ENCODE results near the gene NXPH4. TPM values are rescaled to one million over a fixed set of nuclear protein-coding genes. Genes with fewer than 3 reads are reported as not detected.
A peak's percentile ranks its signal among the peaks of the same experiment; 100 is the strongest.

NXPH4 gene
- total RNA-seq, 1 donor from 2014 or later, result not detected

DNA sequence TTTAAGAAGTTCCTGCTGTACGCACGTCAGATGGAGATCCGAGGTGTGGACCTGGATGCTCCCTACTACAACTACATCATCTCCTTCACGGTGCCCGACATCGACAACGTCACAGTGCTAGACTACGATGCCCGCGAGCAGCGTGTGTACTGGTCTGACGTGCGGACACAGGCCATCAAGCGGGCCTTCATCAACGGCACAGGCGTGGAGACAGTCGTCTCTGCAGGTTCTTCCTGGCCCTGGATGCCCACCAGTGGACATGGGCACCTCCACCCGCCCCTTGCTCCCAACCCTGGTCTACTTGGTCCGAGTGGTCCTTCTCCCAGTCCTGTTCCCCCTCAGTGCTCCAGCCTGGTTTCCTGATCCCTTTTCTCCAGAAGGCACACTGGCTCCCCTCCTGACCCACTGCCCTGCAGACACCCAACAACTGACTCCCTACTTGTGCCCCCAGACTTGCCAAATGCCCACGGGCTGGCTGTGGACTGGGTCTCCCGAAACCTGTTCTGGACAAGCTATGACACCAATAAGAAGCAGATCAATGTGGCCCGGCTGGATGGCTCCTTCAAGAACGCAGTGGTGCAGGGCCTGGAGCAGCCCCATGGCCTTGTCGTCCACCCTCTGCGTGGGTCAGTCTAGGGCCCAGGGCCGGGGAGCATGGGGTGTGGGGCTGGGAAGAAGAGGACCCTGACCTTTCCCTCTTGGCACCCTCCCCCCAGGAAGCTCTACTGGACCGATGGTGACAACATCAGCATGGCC lies 37.1 kb upstream of the NXPH4 start:
- Histone ChIP-seq H3K4me3 (no peak overlapping the region), H3K27me3 (ENCODE audit: low read depth) (no peaks in the 10 kb centered on the region), H3K9me3 (no peaks in the 10 kb centered on the region), H3K36me3 (peaks cover 90% of the 10 kb centered on the region), H3K27ac (no peak overlapping the region), H3K4me1 (no peaks in the 10 kb centered on the region)
- ATAC-seq (no peak), DNase-seq (no peak)
- intact Hi-C loops (cut with DNase I), result loop anchor here (10.0 kb wide), 1 partner anchor 55 kb away; the partner anchor contains the start of gene LRP1
- TF ChIP-seq, protein P1, sequence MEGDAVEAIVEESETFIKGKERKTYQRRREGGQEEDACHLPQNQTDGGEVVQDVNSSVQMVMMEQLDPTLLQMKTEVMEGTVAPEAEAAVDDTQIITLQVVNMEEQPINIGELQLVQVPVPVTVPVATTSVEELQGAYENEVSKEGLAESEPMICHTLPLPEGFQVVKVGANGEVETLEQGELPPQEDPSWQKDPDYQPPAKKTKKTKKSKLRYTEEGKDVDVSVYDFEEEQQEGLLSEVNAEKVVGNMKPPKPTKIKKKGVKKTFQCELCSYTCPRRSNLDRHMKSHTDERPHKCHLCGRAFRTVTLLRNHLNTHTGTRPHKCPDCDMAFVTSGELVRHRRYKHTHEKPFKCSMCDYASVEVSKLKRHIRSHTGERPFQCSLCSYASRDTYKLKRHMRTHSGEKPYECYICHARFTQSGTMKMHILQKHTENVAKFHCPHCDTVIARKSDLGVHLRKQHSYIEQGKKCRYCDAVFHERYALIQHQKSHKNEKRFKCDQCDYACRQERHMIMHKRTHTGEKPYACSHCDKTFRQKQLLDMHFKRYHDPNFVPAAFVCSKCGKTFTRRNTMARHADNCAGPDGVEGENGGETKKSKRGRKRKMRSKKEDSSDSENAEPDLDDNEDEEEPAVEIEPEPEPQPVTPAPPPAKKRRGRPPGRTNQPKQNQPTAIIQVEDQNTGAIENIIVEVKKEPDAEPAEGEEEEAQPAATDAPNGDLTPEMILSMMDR (IDR thresholded peaks at IDR 0.05), result no peak

DNA sequence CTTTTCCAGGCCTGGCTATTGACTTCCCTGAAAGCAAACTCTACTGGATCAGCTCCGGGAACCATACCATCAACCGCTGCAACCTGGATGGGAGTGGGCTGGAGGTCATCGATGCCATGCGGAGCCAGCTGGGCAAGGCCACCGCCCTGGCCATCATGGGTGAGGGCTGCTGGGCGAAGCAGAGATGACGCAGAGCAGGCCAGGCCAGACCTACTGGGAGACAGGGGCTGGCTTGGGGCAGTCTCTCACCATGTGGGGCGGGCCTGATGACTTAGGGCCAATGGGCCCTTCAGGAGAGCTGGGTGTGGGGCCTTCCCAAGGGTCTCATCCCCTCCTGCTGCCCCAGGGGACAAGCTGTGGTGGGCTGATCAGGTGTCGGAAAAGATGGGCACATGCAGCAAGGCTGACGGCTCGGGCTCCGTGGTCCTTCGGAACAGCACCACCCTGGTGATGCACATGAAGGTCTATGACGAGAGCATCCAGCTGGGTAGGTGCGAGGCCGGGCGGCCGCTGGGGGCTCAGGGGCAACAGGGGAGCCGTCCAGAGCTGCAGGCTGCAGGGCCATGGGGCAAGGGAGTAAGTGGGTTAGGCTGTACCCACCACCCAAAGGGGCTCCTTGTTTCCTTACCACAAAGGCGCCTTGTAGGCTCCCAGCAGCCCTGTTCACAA lies 36.1 kb upstream of the NXPH4 start:
- no peak overlapping the region for H3K27ac ChIP-seq
- TF ChIP-seq, protein P1 (IDR thresholded peaks at IDR 0.05), result no peak
- H3K4me3 ChIP-seq, result no peak overlapping the region
- intact Hi-C loops (cut with DNase I), result no loop called here
- no peak for DNase-seq
- H3K27me3 ChIP-seq (ENCODE audit: low read depth), result no peaks in the 10 kb centered on the region
- no peak for ATAC-seq
- H3K9me3 ChIP-seq, result no peaks in the 10 kb centered on the region
- peaks cover 98% of the 10 kb centered on the region for H3K36me3 ChIP-seq
- H3K4me1 ChIP-seq, result no peaks in the 10 kb centered on the region

DNA sequence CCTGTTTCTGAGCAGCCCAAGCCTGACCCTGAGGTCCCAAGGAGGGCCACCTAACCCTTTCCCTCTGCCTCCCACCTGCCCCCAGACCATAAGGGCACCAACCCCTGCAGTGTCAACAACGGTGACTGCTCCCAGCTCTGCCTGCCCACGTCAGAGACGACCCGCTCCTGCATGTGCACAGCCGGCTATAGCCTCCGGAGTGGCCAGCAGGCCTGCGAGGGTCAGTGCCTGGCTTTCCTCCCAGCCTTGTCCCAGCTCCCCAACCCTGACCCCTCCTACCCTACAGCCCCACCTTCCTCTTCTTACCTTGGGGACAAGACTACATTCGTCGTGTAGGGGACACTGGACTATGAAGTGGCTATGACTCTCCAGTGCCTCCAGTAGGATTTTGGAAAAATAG lies 35.5 kb upstream of the NXPH4 start:
- H3K27ac ChIP-seq, result no peak overlapping the region
- TF ChIP-seq, protein P1 (IDR thresholded peaks at IDR 0.05), result no peak
- intact Hi-C loops (cut with DNase I), result no loop called here
- no peaks in the 10 kb centered on the region for H3K27me3 ChIP-seq (ENCODE audit: low read depth)
- H3K4me3 ChIP-seq, result no peak overlapping the region
- DNase-seq, result no peak
- H3K4me1 ChIP-seq, result no peaks in the 10 kb centered on the region
- H3K9me3 ChIP-seq, result no peaks in the 10 kb centered on the region
- H3K36me3 ChIP-seq, result peaks cover 98% of the 10 kb centered on the region
- ATAC-seq, result no peak

DNA sequence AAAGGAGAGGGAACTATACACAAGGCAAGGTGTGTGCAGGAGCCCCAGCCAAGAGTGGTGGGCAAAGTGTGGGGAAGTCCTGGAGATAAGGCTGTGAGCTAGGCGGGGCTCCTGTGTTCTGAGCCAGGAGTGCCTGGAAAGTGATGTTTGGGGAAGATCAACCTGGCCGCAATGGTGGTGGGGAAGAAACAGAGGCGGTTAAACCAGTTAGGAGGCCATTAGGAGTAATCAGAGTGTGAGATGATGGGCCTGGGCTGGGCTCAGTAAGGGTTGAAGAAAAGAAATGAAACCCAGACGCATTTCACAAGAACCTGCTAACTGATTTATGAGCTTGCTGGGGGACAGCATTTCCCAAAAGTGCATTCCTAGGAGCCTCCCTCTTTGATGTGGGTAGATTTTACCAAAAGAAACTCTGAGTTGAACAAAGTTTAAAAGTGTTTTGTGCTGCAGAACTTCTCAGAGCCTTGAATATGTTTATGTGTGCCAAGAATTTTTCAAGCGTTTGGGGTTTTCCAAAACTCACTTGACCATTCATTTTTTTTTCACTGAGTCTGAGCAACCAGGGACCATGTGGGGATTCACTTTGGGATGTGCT lies 34.9 kb upstream of the NXPH4 start:
- no peak overlapping the region for H3K4me3 ChIP-seq
- no peak for DNase-seq
- H3K27ac ChIP-seq, result no peak overlapping the region
- no peaks in the 10 kb centered on the region for H3K9me3 ChIP-seq
- TF ChIP-seq, protein P1 (IDR thresholded peaks at IDR 0.05), result no peak
- H3K36me3 ChIP-seq, result peaks cover 98% of the 10 kb centered on the region
- ATAC-seq, result no peak
- no peaks in the 10 kb centered on the region for H3K4me1 ChIP-seq
- intact Hi-C loops (cut with DNase I), result no loop called here
- no peaks in the 10 kb centered on the region for H3K27me3 ChIP-seq (ENCODE audit: low read depth)

DNA sequence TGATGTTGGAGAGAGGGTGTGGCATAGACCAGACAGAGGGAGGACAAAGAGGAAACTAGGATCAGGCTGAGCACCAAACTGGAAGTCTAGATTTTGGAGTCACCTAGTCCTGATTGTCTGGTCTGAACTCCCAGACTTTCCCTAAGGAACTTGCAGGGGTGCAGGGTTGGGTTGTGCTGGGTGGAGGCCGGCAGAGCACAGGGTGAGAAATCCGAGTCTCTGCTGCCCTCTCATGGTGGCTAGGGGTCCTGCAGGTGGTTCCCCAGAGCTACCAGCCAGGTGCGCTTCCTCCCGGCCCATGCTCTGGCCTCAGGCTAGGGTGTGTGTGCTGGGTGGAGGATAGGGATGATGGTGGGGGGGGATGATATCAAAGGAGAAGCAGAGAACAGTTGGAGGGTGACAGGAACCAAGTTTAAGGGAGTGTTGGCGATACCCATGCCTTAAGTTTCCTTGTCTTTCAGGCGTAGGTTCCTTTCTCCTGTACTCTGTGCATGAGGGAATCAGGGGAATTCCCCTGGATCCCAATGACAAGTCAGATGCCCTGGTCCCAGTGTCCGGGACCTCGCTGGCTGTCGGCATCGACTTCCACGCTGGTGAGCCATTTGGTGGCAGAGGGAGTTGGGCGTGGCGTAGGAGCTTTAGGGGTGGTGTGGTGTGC lies 33.5 kb upstream of the NXPH4 start:
- Histone ChIP-seq H3K4me3 (no peak overlapping the region), H3K27me3 (ENCODE audit: low read depth) (no peaks in the 10 kb centered on the region), H3K9me3 (no peaks in the 10 kb centered on the region), H3K27ac (no peak overlapping the region), H3K36me3 (peaks cover 98% of the 10 kb centered on the region), H3K4me1 (no peaks in the 10 kb centered on the region)
- intact Hi-C loops (cut with DNase I), result no loop called here
- TF ChIP-seq, protein P1 (IDR thresholded peaks at IDR 0.05), result peak; percentile 90
- DNase-seq (peak; percentile 81), ATAC-seq (peak; percentile 89)
